Body of pancreas (tissue), 4 donors: ENCODE data around the gene SPIRE1.

ENCODE experiments used
- CTCF ChIP-seq, 7 experiments: fragments of 450-650 bp in 4 of 7; fragments of 200-600 bp in 3 of 7; sonication (generic) in 3 of 7; IDR thresholded peaks; one replicate each; pipeline ENCODE4 v1.5.1; 2016 to 2019; ENCODE audit warnings: antibody characterized with exemption in 7 of 7
- POLR2A ChIP-seq, 3 donors: fragments of 450-650 bp; IDR thresholded peaks; one replicate each; pipeline ENCODE4 v1.6.1; 2016; ENCODE audit warnings: antibody characterized with exemption in 3 of 3, mild to moderate bottlenecking in 2 of 3

GRCh38 chr18:12564378-12564777, 93.5 kb downstream of the SPIRE1 start:
- TF ChIP-seq CTCF (IDR thresholded peaks at IDR 0.05): no peak
- no peak for TF ChIP-seq POLR2A (IDR thresholded peaks at IDR 0.05)
